Measurements from ENCODE around the gene SLC39A7. TPM values are rescaled to one million over a fixed set of nuclear protein-coding genes. Genes with fewer than 3 reads are reported as not detected.

The SLC39A7 gene, protein sequence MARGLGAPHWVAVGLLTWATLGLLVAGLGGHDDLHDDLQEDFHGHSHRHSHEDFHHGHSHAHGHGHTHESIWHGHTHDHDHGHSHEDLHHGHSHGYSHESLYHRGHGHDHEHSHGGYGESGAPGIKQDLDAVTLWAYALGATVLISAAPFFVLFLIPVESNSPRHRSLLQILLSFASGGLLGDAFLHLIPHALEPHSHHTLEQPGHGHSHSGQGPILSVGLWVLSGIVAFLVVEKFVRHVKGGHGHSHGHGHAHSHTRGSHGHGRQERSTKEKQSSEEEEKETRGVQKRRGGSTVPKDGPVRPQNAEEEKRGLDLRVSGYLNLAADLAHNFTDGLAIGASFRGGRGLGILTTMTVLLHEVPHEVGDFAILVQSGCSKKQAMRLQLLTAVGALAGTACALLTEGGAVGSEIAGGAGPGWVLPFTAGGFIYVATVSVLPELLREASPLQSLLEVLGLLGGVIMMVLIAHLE
- total RNA-seq (10 to 100 TPM; 40.8 to 40.9 TPM), polyA plus RNA-seq (10 to 100 TPM; 22.9 to 23.1 TPM)

DNA sequence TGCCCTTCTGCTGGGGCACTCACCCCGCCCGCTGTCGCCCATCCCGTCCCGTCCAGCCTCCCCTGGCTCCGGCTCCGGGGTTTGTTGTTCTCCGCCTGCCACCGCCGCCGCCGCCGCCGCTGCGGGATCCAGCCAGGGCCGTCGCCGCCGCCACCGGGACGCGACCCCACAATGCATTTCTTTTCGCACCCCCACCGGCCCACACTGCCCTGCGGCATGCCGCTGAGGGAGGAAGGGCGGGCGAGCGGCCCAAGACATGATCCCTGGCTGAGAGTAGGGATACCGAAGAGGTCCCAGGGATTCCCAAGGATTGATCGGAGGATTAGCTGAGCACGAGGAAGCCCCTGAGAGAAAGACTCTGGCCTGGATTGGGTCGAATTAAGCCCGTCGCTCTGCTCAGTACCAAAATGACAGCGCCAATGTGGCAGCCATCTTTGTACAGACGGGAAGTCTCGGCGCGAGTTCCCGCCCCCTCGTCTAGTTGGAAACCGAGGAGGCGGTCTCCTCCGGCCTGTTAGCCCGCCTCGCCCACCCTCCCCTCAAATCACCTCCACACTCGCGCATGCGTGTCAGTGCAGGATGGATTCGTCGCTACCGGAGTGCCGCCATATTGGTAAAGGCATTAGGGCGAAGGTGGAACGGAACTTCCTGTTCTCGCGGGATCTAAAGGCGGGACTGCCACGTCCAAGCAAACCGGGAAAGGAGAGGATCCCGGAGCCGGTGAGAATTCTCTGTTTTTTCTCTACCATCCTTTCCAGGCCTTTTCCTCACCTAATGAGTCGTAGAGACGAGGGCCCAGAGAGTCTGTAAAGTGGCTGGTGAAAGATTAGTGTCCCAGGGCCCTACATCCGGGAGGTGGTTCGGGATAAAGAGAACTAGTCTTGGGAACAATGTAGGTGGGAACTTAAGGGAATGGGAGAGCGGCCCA is at the start of gene SLC39A7, which contains the start of gene RXRB:
Gene SLC39A7 (plus strand): TSS at position 649 of the 928 bp plus-strand sequence. CDS start 379 bp downstream, outside the sequence.
Gene RXRB (minus strand): TSS at position 447 of the 928 bp plus-strand sequence. CDS start 189 bp downstream, at position 258.
- H3K4me3 ChIP-seq (ENCODE audit: low read length in 2 of 2), result peak within 1 kb of the TSS; percentile 99
- no peaks in the 10 kb centered on the region for H3K27me3 Mint-ChIP-seq
- peak within 1 kb of the TSS; percentile 96 to 99 (median 98) for H3K27ac Mint-ChIP-seq
- H3K9me3 Mint-ChIP-seq, result peaks cover 0 to 2% (median 0%) of the 10 kb centered on the region in 8 donors
- H3K4me3 Mint-ChIP-seq, result peak within 1 kb of the TSS; percentile 98 to 100 (median 99)
- H3K36me3 ChIP-seq (ENCODE audit: insufficient read depth, low read length), result peaks cover 31% of the 10 kb centered on the region
- peak; percentile 95 to 99 (median 98) for DNase-seq
- peak within 1 kb of the TSS; percentile 88 for H3K27ac ChIP-seq (ENCODE audit: low read depth, low read length)
- H3K4me1 ChIP-seq (ENCODE audit: insufficient read depth, low read length), result peaks cover 62% of the 10 kb centered on the region
- intact Hi-C loops (cut with micrococcal nuclease), result loop anchor here (1.0 to 10.0 kb wide), 15 partner anchors 8 to 1536 kb away; partner anchors contain the start of genes BRD2, C6orf47, CSNK2B and CUTA
- CTCF ChIA-PET (ENCODE audit: partially characterized antibody), result interaction anchor here (1.4 to 4.6 kb wide), 3 partner anchors 8 to 49 kb away, joined by 4 to 55 read pairs (median 25); partner anchors contain the start of gene RING1
- no peaks in the 10 kb centered on the region for H3K27me3 ChIP-seq (ENCODE audit: insufficient read depth, low read length)
- POLR2A ChIA-PET (ENCODE audit: partially characterized antibody), result interaction anchor here (0.6 to 3.8 kb wide), 15 partner anchors 8 to 421 kb away, joined by 3 to 44 read pairs (median 4); partner anchors contain the start of genes B3GALT4, ITPR3, PFDN6 and RGL2
- H3K9me3 ChIP-seq (ENCODE audit: control insufficient read depth in 1 of 2, low read length in 2 of 2), result no peaks in the 10 kb centered on the region
- H3K36me3 Mint-ChIP-seq, result peaks cover 39 to 65% of the 10 kb centered on the region in 2 donors
- peaks cover 45 to 82% (median 64%) of the 10 kb centered on the region in 4 donors for H3K4me1 Mint-ChIP-seq

DNA sequence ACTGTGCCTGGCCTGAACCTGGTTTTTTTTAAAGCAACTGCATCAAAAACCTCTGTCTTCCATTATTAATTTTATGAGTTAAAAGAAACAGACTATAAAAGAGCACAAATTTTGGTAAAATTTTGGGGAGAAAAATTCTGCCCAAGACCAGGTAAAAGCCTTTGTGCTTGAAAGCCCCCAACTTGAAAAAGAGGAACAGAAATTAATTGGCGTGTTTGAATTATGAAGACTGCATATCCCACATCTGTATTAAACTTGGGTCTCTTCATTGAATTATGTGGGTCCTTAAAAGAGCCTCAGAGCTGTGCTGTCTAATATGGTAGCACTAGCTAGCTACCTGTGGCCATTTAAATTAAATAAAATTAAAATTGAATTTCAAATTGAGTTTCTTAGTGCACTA is 49.6 kb upstream of the SLC39A7 start:
- peaks cover 4 to 6% of the 10 kb centered on the region in 2 donors for H3K36me3 Mint-ChIP-seq
- no peak overlapping the region for H3K27ac Mint-ChIP-seq
- H3K4me3 Mint-ChIP-seq, result no peak overlapping the region

DNA sequence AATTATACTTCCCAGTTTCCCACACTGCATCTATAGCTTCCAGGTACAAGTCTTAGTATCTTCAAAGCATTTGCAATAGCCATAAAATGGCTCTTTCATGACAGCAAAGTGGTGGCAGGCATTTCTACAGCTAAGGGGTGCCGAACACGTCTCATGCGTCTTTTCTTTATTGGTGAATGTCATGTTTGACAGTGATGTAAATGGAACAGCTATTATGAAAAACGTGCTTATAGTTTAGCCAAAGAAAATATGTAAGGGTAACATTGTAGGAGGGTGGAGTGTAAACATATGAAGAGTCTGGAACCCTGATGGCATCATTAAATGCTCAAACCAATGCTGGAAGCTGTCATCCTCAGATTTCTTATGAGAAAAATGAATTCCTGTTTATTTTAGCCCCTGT is 46.3 kb upstream of the SLC39A7 start:
- peaks cover 0 to 28% (median 12%) of the 10 kb centered on the region in 8 donors for H3K9me3 Mint-ChIP-seq
- no peaks in the 10 kb centered on the region for H3K27me3 ChIP-seq (ENCODE audit: insufficient read depth, low read length)
- H3K36me3 Mint-ChIP-seq, result peaks cover 4 to 6% of the 10 kb centered on the region in 2 donors
- DNase-seq, result no peak
- CTCF ChIA-PET (ENCODE audit: partially characterized antibody), result interaction anchor here (1.0 to 1.5 kb wide), 4 partner anchors 15 to 94 kb away, joined by 3 to 8 read pairs (median 3); no protein-coding TSS in a partner anchor
- POLR2A ChIA-PET (ENCODE audit: partially characterized antibody), result no interaction called here
- H3K4me3 ChIP-seq (ENCODE audit: low read length in 2 of 2), result no peak overlapping the region
- no peaks in the 10 kb centered on the region for H3K36me3 ChIP-seq (ENCODE audit: insufficient read depth, low read length)
- intact Hi-C loops (cut with micrococcal nuclease), result no loop called here
- no peaks in the 10 kb centered on the region for H3K4me1 Mint-ChIP-seq
- no peaks in the 10 kb centered on the region for H3K4me1 ChIP-seq (ENCODE audit: insufficient read depth, low read length)
- H3K27ac ChIP-seq (ENCODE audit: low read depth, low read length), result no peak overlapping the region
- no peak overlapping the region for H3K4me3 Mint-ChIP-seq
- peaks cover 15 to 19% of the 10 kb centered on the region in 2 donors for H3K27me3 Mint-ChIP-seq
- H3K27ac Mint-ChIP-seq, result peak overlapping the region in 1 of 7 donors; percentile 72
- H3K9me3 ChIP-seq (ENCODE audit: control insufficient read depth in 1 of 2, low read length in 2 of 2), result no peaks in the 10 kb centered on the region

More for the DNA sequence above, 49.6 kb upstream of the SLC39A7 start:
- POLR2A ChIA-PET (ENCODE audit: partially characterized antibody), result no interaction called here
- no peak for DNase-seq
- Histone ChIP-seq H3K27ac (ENCODE audit: low read depth, low read length) (no peak overlapping the region), H3K4me1 (ENCODE audit: insufficient read depth, low read length) (no peaks in the 10 kb centered on the region), H3K36me3 (ENCODE audit: insufficient read depth, low read length) (no peaks in the 10 kb centered on the region), H3K4me3 (ENCODE audit: low read length in 2 of 2) (no peak overlapping the region), H3K27me3 (ENCODE audit: insufficient read depth, low read length) (no peaks in the 10 kb centered on the region), H3K9me3 (ENCODE audit: control insufficient read depth in 1 of 2, low read length in 2 of 2) (no peaks in the 10 kb centered on the region)
- H3K9me3 Mint-ChIP-seq, result peaks cover 0 to 28% (median 12%) of the 10 kb centered on the region in 8 donors
- intact Hi-C loops (cut with micrococcal nuclease), result no loop called here
- CTCF ChIA-PET (ENCODE audit: partially characterized antibody), result interaction anchor here (0.6 to 7.8 kb wide), 6 partner anchors 9 to 987 kb away, joined by 3 to 39 read pairs (median 16); no protein-coding TSS in a partner anchor
- H3K4me1 Mint-ChIP-seq, result peaks cover 0 to 2% (median 0%) of the 10 kb centered on the region in 4 donors
- H3K27me3 Mint-ChIP-seq, result peaks cover 21 to 27% of the 10 kb centered on the region in 2 donors

DNA sequence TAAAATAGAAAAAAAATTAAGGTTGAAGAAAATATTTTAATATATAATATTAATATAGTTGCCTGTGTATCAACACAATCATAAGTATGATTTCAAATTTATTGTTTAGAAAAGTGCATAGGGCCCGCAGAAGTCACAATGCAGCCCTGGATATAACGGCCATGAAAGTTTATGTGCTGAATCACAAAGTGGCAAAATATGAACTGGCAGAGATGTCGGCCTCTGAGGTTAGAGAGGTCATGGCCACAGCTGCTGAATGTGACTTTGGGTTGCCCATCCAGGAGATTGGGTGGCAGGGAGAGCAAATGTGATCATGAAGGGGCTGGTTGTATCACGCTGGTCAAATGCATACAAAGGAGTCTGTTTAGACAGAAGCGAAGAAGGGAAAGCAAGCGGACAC is 44.1 kb upstream of the SLC39A7 start:
- intact Hi-C loops (cut with micrococcal nuclease), result no loop called here
- no peaks in the 10 kb centered on the region for H3K36me3 ChIP-seq (ENCODE audit: insufficient read depth, low read length)
- DNase-seq, result no peak
- ChIA-PET CTCF (ENCODE audit: partially characterized antibody) (interaction anchor here (8.5 kb wide), 1 partner anchor 91 kb away, joined by 105 read pairs; no protein-coding TSS in a partner anchor), POLR2A (ENCODE audit: partially characterized antibody) (no interaction called here)
- H3K36me3 Mint-ChIP-seq, result peaks cover 4 to 6% of the 10 kb centered on the region in 2 donors
- no peaks in the 10 kb centered on the region for H3K9me3 ChIP-seq (ENCODE audit: control insufficient read depth in 1 of 2, low read length in 2 of 2)
- peaks cover under 1 to 7% (median 6%) of the 10 kb centered on the region in 4 donors for H3K4me1 Mint-ChIP-seq
- H3K27me3 Mint-ChIP-seq, result peaks cover 9 to 23% of the 10 kb centered on the region in 2 donors
- H3K4me3 Mint-ChIP-seq, result peak overlapping the region in 1 of 8 donors; percentile 52
- no peak overlapping the region for H3K27ac ChIP-seq (ENCODE audit: low read depth, low read length)
- no peaks in the 10 kb centered on the region for H3K27me3 ChIP-seq (ENCODE audit: insufficient read depth, low read length)
- no peak overlapping the region for H3K4me3 ChIP-seq (ENCODE audit: low read length in 2 of 2)
- H3K9me3 Mint-ChIP-seq, result peaks cover 0 to 19% (median 11%) of the 10 kb centered on the region in 8 donors
- H3K27ac Mint-ChIP-seq, result peak overlapping the region in 1 of 7 donors; percentile 46
- no peaks in the 10 kb centered on the region for H3K4me1 ChIP-seq (ENCODE audit: insufficient read depth, low read length)

DNA sequence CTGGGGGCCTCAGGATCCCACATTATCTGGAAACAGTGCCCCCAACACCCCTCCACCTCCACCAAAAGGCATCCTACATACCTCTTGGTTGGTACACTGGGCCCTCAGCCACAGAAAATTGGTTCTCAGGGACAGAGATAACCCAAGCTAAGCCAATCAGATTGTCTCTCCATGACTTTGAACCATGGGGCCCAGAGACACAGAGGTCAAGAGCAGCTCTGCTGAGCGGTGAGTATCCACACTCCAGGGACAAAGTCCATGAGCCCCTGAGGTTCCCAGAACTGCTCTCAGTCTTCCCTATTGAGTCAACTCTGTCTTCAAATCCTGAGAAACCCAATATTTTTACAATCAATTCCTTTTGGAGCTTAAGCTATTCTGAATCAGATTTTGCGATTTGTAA is 43.7 kb upstream of the SLC39A7 start:
- H3K4me3 Mint-ChIP-seq, result no peak overlapping the region
- Histone ChIP-seq H3K9me3 (ENCODE audit: control insufficient read depth in 1 of 2, low read length in 2 of 2) (no peaks in the 10 kb centered on the region), H3K36me3 (ENCODE audit: insufficient read depth, low read length) (no peaks in the 10 kb centered on the region), H3K4me1 (ENCODE audit: insufficient read depth, low read length) (peaks cover 4% of the 10 kb centered on the region), H3K27ac (ENCODE audit: low read depth, low read length) (no peak overlapping the region), H3K4me3 (ENCODE audit: low read length in 2 of 2) (no peak overlapping the region), H3K27me3 (ENCODE audit: insufficient read depth, low read length) (no peaks in the 10 kb centered on the region)
- H3K27ac Mint-ChIP-seq, result no peak overlapping the region
- intact Hi-C loops (cut with micrococcal nuclease), result no loop called here
- peaks cover 9 to 21% of the 10 kb centered on the region in 2 donors for H3K27me3 Mint-ChIP-seq
- ChIA-PET POLR2A (ENCODE audit: partially characterized antibody) (no interaction called here), CTCF (ENCODE audit: partially characterized antibody) (interaction anchor here (0.6 to 8.5 kb wide), 4 partner anchors 8 to 168 kb away, joined by 3 to 105 read pairs (median 4); no protein-coding TSS in a partner anchor)
- H3K36me3 Mint-ChIP-seq, result peaks cover 2 to 3% of the 10 kb centered on the region in 2 donors
- no peak for DNase-seq
- H3K9me3 Mint-ChIP-seq, result peaks cover 0 to 16% (median 7%) of the 10 kb centered on the region in 8 donors
- H3K4me1 Mint-ChIP-seq, result peaks cover 1 to 10% (median 8%) of the 10 kb centered on the region in 4 donors

DNA sequence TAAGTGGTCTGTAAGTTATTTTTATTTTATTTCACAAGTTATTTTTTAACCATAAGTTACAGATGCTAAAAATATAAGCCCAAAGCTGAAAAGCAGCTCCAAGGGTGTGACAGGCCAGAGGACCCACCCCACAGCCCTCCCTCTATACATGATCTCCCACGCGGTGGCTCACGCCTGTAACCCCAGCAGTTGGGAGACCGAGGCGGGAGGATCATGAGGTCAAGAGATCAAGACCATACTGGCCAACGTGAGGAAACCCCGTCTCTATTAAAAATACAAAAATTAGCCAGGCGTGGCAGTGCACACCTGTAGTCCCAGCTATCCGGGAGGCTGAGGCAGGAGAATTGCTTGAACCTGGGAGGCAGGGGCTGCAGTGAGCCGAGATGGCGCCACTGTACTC is 40.6 kb upstream of the SLC39A7 start:
- Mint-ChIP-seq H3K9me3 (peaks cover 0 to 2% (median 0%) of the 10 kb centered on the region in 8 donors), H3K4me1 (peaks cover 1 to 11% (median 8%) of the 10 kb centered on the region in 4 donors), H3K27ac (no peak overlapping the region), H3K36me3 (no peaks in the 10 kb centered on the region), H3K4me3 (no peak overlapping the region), H3K27me3 (peaks cover 2 to 11% of the 10 kb centered on the region in 2 donors)
- CTCF ChIA-PET (ENCODE audit: partially characterized antibody), result interaction anchor here (1.3 to 8.5 kb wide), 6 partner anchors 11 to 146 kb away, joined by 4 to 105 read pairs (median 12); partner anchors contain the start of genes RXRB and SLC39A7
- no peaks in the 10 kb centered on the region for H3K9me3 ChIP-seq (ENCODE audit: control insufficient read depth in 1 of 2, low read length in 2 of 2)
- H3K4me3 ChIP-seq (ENCODE audit: low read length in 2 of 2), result no peak overlapping the region
- no peak for DNase-seq
- no peaks in the 10 kb centered on the region for H3K36me3 ChIP-seq (ENCODE audit: insufficient read depth, low read length)
- intact Hi-C loops (cut with micrococcal nuclease), result no loop called here
- H3K4me1 ChIP-seq (ENCODE audit: insufficient read depth, low read length), result peaks cover 5% of the 10 kb centered on the region
- POLR2A ChIA-PET (ENCODE audit: partially characterized antibody), result interaction anchor here (1.1 to 5.6 kb wide), 2 partner anchors 88 to 139 kb away, joined by 3 to 60 read pairs; no protein-coding TSS in a partner anchor
- no peaks in the 10 kb centered on the region for H3K27me3 ChIP-seq (ENCODE audit: insufficient read depth, low read length)
- H3K27ac ChIP-seq (ENCODE audit: low read depth, low read length), result no peak overlapping the region
